H1 (cell line): ENCODE measurements around the gene HS3ST5. TPM values are rescaled to one million over a fixed set of nuclear protein-coding genes. Genes with fewer than 3 reads are reported as not detected.

Experiments used
- CTCF ChIA-PET: fragments of 300-600 bp; sonication (Branson Sonifier 250); formaldehyde crosslinking; loops from one replicate; lab custom pipeline; 2021; ENCODE audit not compliant: partially characterized antibody; lab: Charles Lee
- POLR2A ChIA-PET: fragments of 300-600 bp; sonication (Branson Sonifier 250); formaldehyde crosslinking; loops from one replicate; lab custom pipeline; 2021; ENCODE audit warnings: inconsistent platforms; ENCODE audit not compliant: partially characterized antibody; lab: Charles Lee
- DNase-seq, 2 experiments: peaks; one replicate each; pipeline versions ENCODE4 v3.0.0 to v3.0.0-alpha.2; 2010 to 2022; ENCODE audit warnings: low spot score in 2 of 2, low read depth in 1 of 2, mixed read lengths in 1 of 2
- FAIRE-seq: peaks from 2 replicates; lab custom pipeline; 2011; peaks lifted over from hg19 to GRCh38; lab: Jason Lieb, UNC
- H2AFZ ChIP-seq: 2 replicates; pipeline ENCODE4 v1.8.1; 2012; ENCODE audit warnings: low read length, inconsistent platforms
- H2AK5ac ChIP-seq: 2 replicates; pipeline ENCODE4 v1.6.1; 2013; ENCODE audit warnings: low read depth, low read length
- H2BK120ac ChIP-seq: replicated peaks from 2 replicates; pipeline ENCODE3; 2013; ENCODE audit warnings: low read depth, low read length, inconsistent platforms
- H2BK12ac ChIP-seq: 2 replicates; pipeline ENCODE4 v1.6.1; 2013; ENCODE audit warnings: low read depth, low read length
- H2BK15ac ChIP-seq: 2 replicates; pipeline ENCODE4 v1.6.1; 2013; ENCODE audit warnings: low read length
- H2BK20ac ChIP-seq: 2 replicates; pipeline ENCODE4 v1.6.1; 2013; ENCODE audit warnings: low read length
- H2BK5ac ChIP-seq: 2 replicates; pipeline ENCODE4 v1.6.1; 2013; ENCODE audit warnings: low read depth, low read length
- H3K14ac ChIP-seq: 2 replicates; pipeline ENCODE4 v1.6.1; 2013; ENCODE audit warnings: inconsistent platforms; ENCODE audit not compliant: insufficient read length
- H3K18ac ChIP-seq: 2 replicates; pipeline ENCODE4 v1.6.1; 2013; ENCODE audit warnings: low read length; ENCODE audit errors: extremely low read depth
- H3K23ac ChIP-seq: 2 replicates; pipeline ENCODE4 v1.6.1; 2013; ENCODE audit warnings: inconsistent platforms; ENCODE audit not compliant: insufficient read length
- H3K23me2 ChIP-seq: 2 replicates; pipeline ENCODE4 v1.6.1; 2013; ENCODE audit warnings: low read depth, low read length
- H3K27ac ChIP-seq: 2 replicates; pipeline ENCODE4 v1.6.1; 2011; ENCODE audit warnings: low read depth, low read length, inconsistent platforms
- H3K27me3 ChIP-seq, 4 experiments: replicated peaks in 1 of 4; 1 replicate in 1 of 4; 2 replicates in 3 of 4; pipeline versions ENCODE4 v1.6.1 to v1.8.1; 2011 to 2013; ENCODE audit warnings: low read length in 3 of 4, mild to moderate bottlenecking in 3 of 4, inconsistent platforms in 2 of 4, mixed read lengths in 2 of 4, moderate library complexity in 1 of 4; ENCODE audit not compliant: control insufficient read depth in 3 of 4, insufficient read depth in 3 of 4; ENCODE audit errors: extremely low read depth in 1 of 4
- H3K36me3 ChIP-seq, 4 experiments: 2 replicates each; pipeline versions ENCODE4 v1.6.1 to v1.8.1; 2011 to 2013; ENCODE audit warnings: mild to moderate bottlenecking in 4 of 4, low read length in 3 of 4, moderate library complexity in 2 of 4, control low read depth in 1 of 4, inconsistent platforms in 1 of 4; ENCODE audit not compliant: insufficient read depth in 4 of 4, control insufficient read depth in 2 of 4
- H3K4ac ChIP-seq: replicated peaks from 2 replicates; pipeline ENCODE3; 2013; ENCODE audit warnings: low read length, low read depth, mixed read lengths, inconsistent platforms; ENCODE audit not compliant: insufficient read length
- H3K4me1 ChIP-seq, 4 experiments: replicated peaks in 1 of 4; 1 replicate in 1 of 4; 2 replicates in 3 of 4; pipeline versions ENCODE4 v1.6.1 to v1.8.1; 2011 to 2013; ENCODE audit warnings: low read length in 3 of 4, inconsistent platforms in 2 of 4, mixed read lengths in 1 of 4; ENCODE audit not compliant: insufficient read depth in 4 of 4, control insufficient read depth in 3 of 4
- H3K4me2 ChIP-seq, 2 experiments: 2 replicates each; pipeline versions ENCODE4 v1.6.1 to v1.8.1; 2011 to 2013; ENCODE audit warnings: low read depth in 2 of 2, low read length in 2 of 2, control low read depth in 1 of 2, inconsistent platforms in 1 of 2, mild to moderate bottlenecking in 1 of 2; ENCODE audit not compliant: insufficient read depth in 1 of 2
- H3K4me3 ChIP-seq, 4 experiments: fragments of 200-600, 300-600 bp in 1 of 4; sonication (generic), shearing (Covaris generic), sonication (Bioruptor Twin) in 1 of 4; 2 replicates each; pipeline versions ENCODE4 v1.5.1 to v1.8.1; 2011 to 2016; ENCODE audit warnings: low read length in 4 of 4, low read depth in 3 of 4, control low read depth in 2 of 4, inconsistent platforms in 2 of 4, mild to moderate bottlenecking in 2 of 4, mixed read lengths in 1 of 4, moderate library complexity in 1 of 4; ENCODE audit not compliant: insufficient read depth in 2 of 4; ENCODE audit errors: extremely low read depth in 1 of 4
- H3K56ac ChIP-seq: replicated peaks from 2 replicates; pipeline ENCODE3; 2013; ENCODE audit warnings: low read depth, mild to moderate bottlenecking, mixed read lengths, low read length, inconsistent platforms; ENCODE audit not compliant: insufficient read length
- H3K79me1 ChIP-seq: 2 replicates; pipeline ENCODE4 v1.6.1; 2013; ENCODE audit warnings: low read depth, low read length, control low read depth
- H3K79me2 ChIP-seq, 2 experiments: 2 replicates each; pipeline versions ENCODE4 v1.6.1 to v1.8.1; 2012 to 2013; ENCODE audit warnings: low read length in 2 of 2, mild to moderate bottlenecking in 2 of 2, inconsistent platforms in 1 of 2; ENCODE audit not compliant: insufficient read depth in 2 of 2, control insufficient read depth in 1 of 2
- H3K9ac ChIP-seq, 4 experiments: replicated peaks in 1 of 4; 1 replicate in 1 of 4; 2 replicates in 3 of 4; pipeline versions ENCODE4 v1.6.1 to v1.8.1; 2011 to 2013; ENCODE audit warnings: low read depth in 3 of 4, low read length in 3 of 4, control low read depth in 2 of 4, mild to moderate bottlenecking in 2 of 4, moderate library complexity in 2 of 4, inconsistent platforms in 1 of 4; ENCODE audit errors: extremely low read depth in 1 of 4
- H3K9me3 ChIP-seq, 2 experiments: 2 replicates each; pipeline versions ENCODE4 v1.6.1 to v1.8.1; 2012 to 2013; ENCODE audit warnings: mild to moderate bottlenecking in 2 of 2, moderate library complexity in 2 of 2, control low read depth in 1 of 2, inconsistent platforms in 1 of 2, low read depth in 1 of 2, low read length in 1 of 2, mixed read lengths in 1 of 2; ENCODE audit not compliant: insufficient read depth in 2 of 2
- H4K20me1 ChIP-seq, 2 experiments: replicated peaks in 1 of 2; 2 replicates each; pipeline versions ENCODE3 to v1.8.1; 2011 to 2013; ENCODE audit warnings: inconsistent platforms in 2 of 2, low read length in 2 of 2, mild to moderate bottlenecking in 1 of 2; ENCODE audit not compliant: insufficient read depth in 2 of 2, control insufficient read depth in 1 of 2
- H4K5ac ChIP-seq: 2 replicates; pipeline ENCODE4 v1.6.1; 2013; ENCODE audit warnings: low read length, low read depth, mixed read lengths, inconsistent platforms; ENCODE audit not compliant: insufficient read length
- H4K8ac ChIP-seq: 2 replicates; pipeline ENCODE4 v1.8.0; 2013; ENCODE audit warnings: mild to moderate bottlenecking, moderate library complexity, low read length, inconsistent platforms; ENCODE audit not compliant: insufficient read depth; ENCODE audit errors: extremely low read depth
- H4K91ac ChIP-seq: replicated peaks from 2 replicates; pipeline ENCODE3; 2013; ENCODE audit warnings: low read length, mixed read lengths, inconsistent platforms; ENCODE audit not compliant: insufficient read length
- ASH2L ChIP-seq: fragments of 200-600, 300-600 bp; sonication (generic); IDR thresholded peaks from one replicate; pipeline ENCODE4 v1.7.1; 2017; ENCODE audit warnings: low read length
- CBX8 ChIP-seq: fragments of 300-800, 300-1000 bp; sonication (generic); IDR thresholded peaks from 2 replicates; pipeline ENCODE4 v1.7.1; 2016; ENCODE audit warnings: low read depth, low read length, borderline replicate concordance
- CEBPB ChIP-seq: IDR thresholded peaks from 2 replicates; pipeline ENCODE4 v1.6.1; 2012; ENCODE audit warnings: low read depth, low read length
- CTBP2 ChIP-seq: IDR thresholded peaks from 2 replicates; pipeline ENCODE4 v1.7.0; 2011; ENCODE audit warnings: borderline replicate concordance, mild to moderate bottlenecking, moderate library complexity, mixed read lengths, low read length; ENCODE audit not compliant: insufficient read depth, insufficient read length
- EP300 ChIP-seq, 2 experiments: IDR thresholded peaks; 1 replicate in 1 of 2; 2 replicates in 1 of 2; pipeline ENCODE4 v1.6.1; 2011 to 2012; ENCODE audit warnings: low read depth in 2 of 2, low read length in 2 of 2, mild to moderate bottlenecking in 2 of 2, borderline replicate concordance in 1 of 2, inconsistent platforms in 1 of 2, moderate library complexity in 1 of 2
- KDM5A ChIP-seq: fragments of 200-600 bp; IDR thresholded peaks from 2 replicates; pipeline ENCODE4 v1.7.1; 2012; ENCODE audit warnings: mild to moderate bottlenecking, low read length, inconsistent platforms, mixed read lengths
- POU5F1 ChIP-seq: IDR thresholded peaks from 2 replicates; pipeline ENCODE4 v1.6.1; 2011; ENCODE audit warnings: low read depth, mild to moderate bottlenecking, low read length, moderate library complexity
- WGBS, 2 experiments: shearing (Covaris generic) in 1 of 2; methylation state at CpG; one replicate each; pipeline versions ENCODE4 v1.1.6 to v1.1.7; 2013 to 2015; ENCODE audit warnings: low lambda C conversion rate in 2 of 2, mixed read lengths in 2 of 2, inconsistent platforms in 1 of 2, low coverage in 1 of 2, missing lambda C conversion rate in 1 of 2; ENCODE audit not compliant: insufficient replicate concordance in 2 of 2, insufficient coverage in 1 of 2, insufficient read length in 1 of 2; ENCODE audit errors: extremely low coverage in 1 of 2, missing lambda C conversion rate in 1 of 2; 5-methylcytosine and 5-hydroxymethylcytosine counted together
- polyA plus RNA-seq, 7 experiments: library from polyadenylated mRNA; depleted of rRNA in 3 of 7; stranded (reverse) in 5 of 7; unstranded in 2 of 7; fragments of >200 nt in 5 of 7; fragments of 200-250 nt in 2 of 7; gene quantifications; 1 replicate in 5 of 7; 2 replicates in 1 of 7; 4 replicates in 1 of 7; pipeline versions ENCODE4 v1.2.1 to v1.2.3, GENCODE V29; 2011 to 2013; ENCODE audit warnings: missing spikeins in 2 of 7, mixed read lengths in 2 of 7
- total RNA-seq: library from RNA; stranded (reverse); fragmentation: NEBNext Ultra II Directional; extraction: Animal tissue kit (Norgen Biotek cat#: 25700); gene quantifications from 2 replicates; pipeline ENCODE4 v1.2.1, GENCODE V29; 2021

Gene HS3ST5
- total and polyA plus RNA-seq, 2 of the 8 experiments (the other 6 are each of a cell fraction or from before 2014, with no cell fraction given) = 1.2 to 9.9 TPM

- H4K20me1 ChIP-seq = no peaks in the 10 kb centered on the region
- CTCF ChIA-PET = interaction anchor here (1.2 kb wide), 2 partner anchors 50 to 166 kb away, joined by 3 to 4 read pairs; no protein-coding TSS in a partner anchor
- H3K4me3 ChIP-seq = no peak overlapping the region
- H3K56ac ChIP-seq = no peak overlapping the region
- no peak overlapping the region for H3K23ac ChIP-seq
- no peak overlapping the region for H2BK5ac ChIP-seq
- no peak overlapping the region for H3K14ac ChIP-seq
- no peak overlapping the region for H4K91ac ChIP-seq
- DNase-seq = no peak
- H2AFZ ChIP-seq = no peak overlapping the region
- no peaks in the 10 kb centered on the region; a peak in 1 of 8 replicates for H3K36me3 ChIP-seq
- H4K5ac ChIP-seq = no peak overlapping the region
- no peaks in the 10 kb centered on the region for H3K27me3 ChIP-seq
- no peak overlapping the region for H2BK15ac ChIP-seq
- no peak for FAIRE-seq
- no peak for TF ChIP-seq CBX8
- no peak for TF ChIP-seq KDM5A
- no peak for TF ChIP-seq CTBP2
- no peak for TF ChIP-seq ASH2L
- TF ChIP-seq POU5F1 = no peak
- TF ChIP-seq CEBPB = no peak
- no peak for TF ChIP-seq EP300 (IDR thresholded peaks at IDR 0.05; ENCODE audit: borderline replicate concordance in 1 of 2, low read depth in 2 of 2, low read length in 2 of 2)
- H3K9ac ChIP-seq = no peak overlapping the region
- no peak overlapping the region for H3K4me2 ChIP-seq
- H2AK5ac ChIP-seq = no peak overlapping the region
- H4K8ac ChIP-seq = no peak overlapping the region
- no peaks in the 10 kb centered on the region for H3K79me2 ChIP-seq
- H3K79me1 ChIP-seq = no peaks in the 10 kb centered on the region
- H3K4ac ChIP-seq = no peak overlapping the region
- WGBS, 2 experiments = 96% methylated on average over 1 of the region's 1 CpG; no CpG with 5 or more reads in 1 of the 2 experiments
- peaks cover 0 to 9% (median 3%) of the 10 kb centered on the region in 4 experiments; a peak in 2 of 7 replicates for H3K4me1 ChIP-seq
- H2BK12ac ChIP-seq = no peak overlapping the region
- no peak overlapping the region for H3K18ac ChIP-seq
- H3K27ac ChIP-seq = no peak overlapping the region
- POLR2A ChIA-PET = no interaction called here
- H2BK120ac ChIP-seq = no peak overlapping the region
- H3K9me3 ChIP-seq = no peaks in the 10 kb centered on the region
- H3K23me2 ChIP-seq = no peaks in the 10 kb centered on the region
- H2BK20ac ChIP-seq = no peak overlapping the region
These were observed 184.4 kb downstream of the HS3ST5 start for GRCh38 chr6:114158411-114158810.
